Dermis blood vessel endothelial cell (primary cell): ENCODE data around the gene SLC23A2. TPM values are rescaled to one million over a fixed set of nuclear protein-coding genes. Genes with fewer than 3 reads are reported as not detected.
A peak's percentile ranks its signal among the peaks of the same experiment; 100 is the strongest.

Experiments used
- DNase-seq: peaks from one replicate; pipeline ENCODE4 v3.0.0; 2010
- total RNA-seq: library from RNA; depleted of rRNA; stranded (reverse); fragments of >200 nt; gene quantifications from 2 replicates; pipeline ENCODE4 v1.2.3, GENCODE V29; 2014

The SLC23A2 gene
- total RNA-seq, 1 donor from 2014 or later: 18.2 TPM

GRCh38 chr20:4962241-4962855 lies 39.0 kb downstream of the SLC23A2 start:
- no peak for DNase-seq

GRCh38 chr20:4961746-4962145 lies 39.6 kb downstream of the SLC23A2 start:
- DNase-seq: peak; percentile 37

GRCh38 chr20:4959592-4959991 lies 41.7 kb downstream of the SLC23A2 start:
- no peak for DNase-seq

- DNase-seq: no peak
These were observed 43.4 kb downstream of the SLC23A2 start for GRCh38 chr20:4957939-4958362.

- DNase-seq: no peak
These were observed 44.1 kb downstream of the SLC23A2 start for GRCh38 chr20:4957187-4957586.

- DNase-seq: peak; percentile 77
These were observed 45.0 kb downstream of the SLC23A2 start for GRCh38 chr20:4956200-4956810.

GRCh38 chr20:4953881-4954280 lies 47.4 kb downstream of the SLC23A2 start:
- no peak for DNase-seq

- no peak for DNase-seq
These were observed 49.1 kb downstream of the SLC23A2 start for GRCh38 chr20:4952229-4952628.

GRCh38 chr20:4951299-4951698 lies 50.0 kb downstream of the SLC23A2 start:
- DNase-seq: peak; percentile 96

- DNase-seq: no peak
These were observed 50.5 kb downstream of the SLC23A2 start for GRCh38 chr20:4950841-4951240.

GRCh38 chr20:4950437-4950836 lies 50.9 kb downstream of the SLC23A2 start:
- no peak for DNase-seq

- peak; percentile 81 for DNase-seq
These were observed 51.5 kb downstream of the SLC23A2 start for GRCh38 chr20:4949833-4950178.

GRCh38 chr20:4947817-4948559 lies 53.3 kb downstream of the SLC23A2 start:
- DNase-seq: no peak

GRCh38 chr20:4946986-4947385 lies 54.3 kb downstream of the SLC23A2 start:
- no peak for DNase-seq

GRCh38 chr20:4946585-4946984 lies 54.7 kb downstream of the SLC23A2 start:
- DNase-seq: no peak

GRCh38 chr20:4944518-4945313 lies 56.6 kb downstream of the SLC23A2 start:
- peak; percentile 23 for DNase-seq

GRCh38 chr20:4942331-4942730 lies 59.0 kb downstream of the SLC23A2 start:
- DNase-seq: no peak

GRCh38 chr20:4937407-4938319 lies 63.6 kb downstream of the SLC23A2 start:
- DNase-seq: no peak

GRCh38 chr20:4936851-4937406 lies 64.4 kb downstream of the SLC23A2 start:
- no peak for DNase-seq

- DNase-seq: no peak
These were observed 64.9 kb downstream of the SLC23A2 start for GRCh38 chr20:4936392-4936850.

- no peak for DNase-seq
These were observed 69.2 kb downstream of the SLC23A2 start for GRCh38 chr20:4932061-4932460.
